ENCODE data around the gene HELZ2. TPM values are rescaled to one million over a fixed set of nuclear protein-coding genes. Genes with fewer than 3 reads are reported as not detected.
A peak's percentile ranks its signal among the peaks of the same experiment; 100 is the strongest.

HELZ2 gene
- total RNA-seq, 1 donor from 2014 or later, result 58.1 TPM

- no peaks in the 10 kb centered on the region for H3K9me3 ChIP-seq
- H3K4me3 ChIP-seq, result no peak overlapping the region
- DNase-seq (ENCODE audit: low spot score in 2 of 2), result no peak
- no peaks in the 10 kb centered on the region for H3K36me3 ChIP-seq
- H3K27ac ChIP-seq, result no peak overlapping the region
- H3K4me1 ChIP-seq, result peaks cover 3 to 6% of the 10 kb centered on the region in 2 donors
- no peak for TF ChIP-seq CTCF (IDR thresholded peaks at IDR 0.05)
- H3K27me3 ChIP-seq, result no peaks in the 10 kb centered on the region
- intact Hi-C loops (cut with DNase I), result no loop called here
Observed at GRCh38 chr20:63578224-63579016, 4.4 kb upstream of the HELZ2 start.

GRCh38 chr20:63577317-63577894 lies 3.4 kb upstream of the HELZ2 start:
- no peak overlapping the region for H3K4me3 ChIP-seq
- H3K4me1 ChIP-seq, result peaks cover 8 to 9% of the 10 kb centered on the region in 2 donors
- DNase-seq (ENCODE audit: low spot score in 2 of 2), result no peak
- TF ChIP-seq CTCF (IDR thresholded peaks at IDR 0.05), result no peak
- intact Hi-C loops (cut with DNase I), result no loop called here
- H3K27ac ChIP-seq, result no peak overlapping the region
- H3K36me3 ChIP-seq, result peaks cover 0 to under 1% of the 10 kb centered on the region in 2 donors
- no peaks in the 10 kb centered on the region for H3K27me3 ChIP-seq
- H3K9me3 ChIP-seq, result no peaks in the 10 kb centered on the region

DNA sequence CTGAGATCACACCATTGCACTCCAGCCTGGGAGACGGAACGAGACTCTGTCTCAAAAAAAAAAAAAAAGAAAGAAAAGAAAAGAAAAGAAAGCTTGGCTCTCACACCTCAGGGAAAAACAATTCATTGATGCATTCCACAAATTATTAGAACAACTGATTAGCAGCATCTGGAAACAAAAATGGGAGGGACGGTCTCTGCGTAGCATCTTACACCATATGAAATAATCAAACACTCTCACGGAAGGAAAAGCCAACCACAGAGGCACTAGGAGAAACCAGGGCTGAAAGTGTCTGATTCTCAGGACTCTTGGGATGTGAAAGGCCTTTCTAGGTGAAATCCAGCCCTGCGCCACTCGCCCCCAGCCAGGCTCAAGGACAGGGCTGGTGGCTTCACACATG lies 2.3 kb upstream of the HELZ2 start:
- Histone ChIP-seq H3K36me3 (peaks cover 0 to 6% of the 10 kb centered on the region in 2 donors), H3K27ac (no peak overlapping the region), H3K9me3 (no peaks in the 10 kb centered on the region), H3K4me3 (no peak overlapping the region), H3K4me1 (peaks cover 8 to 9% of the 10 kb centered on the region in 2 donors), H3K27me3 (no peaks in the 10 kb centered on the region)
- no peak for TF ChIP-seq CTCF (IDR thresholded peaks at IDR 0.05)
- intact Hi-C loops (cut with DNase I), result no loop called here
- no peak for DNase-seq (ENCODE audit: low spot score in 2 of 2)

DNA sequence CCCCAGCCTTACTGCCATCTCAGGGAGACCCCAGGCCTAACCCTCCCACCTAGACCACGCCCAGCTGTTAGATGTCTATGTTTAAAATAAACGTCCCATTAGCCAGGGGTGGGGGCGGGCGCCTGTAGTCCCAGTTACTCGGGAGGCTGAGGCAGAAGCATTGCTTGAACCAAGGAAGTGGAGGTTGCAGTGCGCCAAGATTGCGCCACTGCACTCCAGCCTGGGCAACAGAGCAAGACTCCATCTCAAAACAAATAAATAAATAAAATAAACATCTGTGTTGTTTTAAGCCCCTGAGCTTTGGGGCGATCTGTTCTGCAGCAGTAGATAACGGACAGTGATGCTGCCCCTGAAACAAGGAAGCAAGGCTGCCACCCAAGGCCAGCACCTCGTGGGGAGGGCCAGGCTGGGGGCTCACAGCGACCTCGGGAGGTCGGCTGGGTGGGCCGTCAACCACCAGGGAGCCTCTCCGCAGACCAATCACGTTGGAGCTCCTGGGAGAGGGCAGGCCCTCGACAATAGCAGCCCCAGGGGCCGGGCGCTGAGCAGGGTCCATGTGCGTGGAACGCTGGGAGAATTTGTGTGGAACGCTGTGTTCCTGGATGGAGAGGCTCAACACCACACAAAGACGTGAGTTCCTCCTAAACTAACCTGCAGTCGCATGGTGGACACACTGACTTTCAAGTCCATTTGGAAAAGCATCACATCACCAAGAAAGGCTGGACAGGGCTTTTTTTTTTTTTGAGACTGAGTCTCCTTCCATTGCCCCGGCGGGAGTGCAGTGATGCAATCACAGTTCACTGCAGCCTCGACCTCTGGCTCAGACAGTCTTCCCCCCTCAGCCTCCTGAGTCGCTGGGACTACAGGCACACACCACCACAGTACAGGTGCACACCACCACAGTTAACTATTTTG lies 1.0 kb upstream of the HELZ2 start:
- Histone ChIP-seq H3K27me3 (no peaks in the 10 kb centered on the region), H3K9me3 (no peaks in the 10 kb centered on the region), H3K36me3 (peaks cover 0 to 6% of the 10 kb centered on the region in 2 donors), H3K4me1 (peaks cover 8 to 9% of the 10 kb centered on the region in 2 donors), H3K27ac (no peak overlapping the region), H3K4me3 (peak overlapping the region in 1 of 2 donors; percentile 92)
- intact Hi-C loops (cut with DNase I), result loop anchor here (5.0 kb wide), 2 partner anchors 52 to 53 kb away; partner anchors contain the start of genes GMEB2 and PPDPF
- DNase-seq (ENCODE audit: low spot score in 2 of 2), result no peak
- no peak for TF ChIP-seq CTCF (IDR thresholded peaks at IDR 0.05)

GRCh38 chr20:63573647-63574131 lies 350 bp downstream of the HELZ2 start:
- Histone ChIP-seq H3K27me3 (no peaks in the 10 kb centered on the region), H3K9me3 (no peaks in the 10 kb centered on the region), H3K4me1 (peaks cover 8 to 9% of the 10 kb centered on the region in 2 donors), H3K4me3 (peak overlapping the region; percentile 70 to 92), H3K27ac (peak overlapping the region; percentile 62 to 68), H3K36me3 (peaks cover 0 to 6% of the 10 kb centered on the region in 2 donors)
- DNase-seq (ENCODE audit: low spot score in 2 of 2), result no peak
- intact Hi-C loops (cut with DNase I), result loop anchor here (5.0 kb wide), 2 partner anchors 51 to 54 kb away; partner anchors contain the start of genes GMEB2 and PPDPF
- TF ChIP-seq CTCF (IDR thresholded peaks at IDR 0.05), result no peak

Data from ascending aorta (tissue), 2 donors.